Stomach (tissue), 4 donors: Measurements from ENCODE around the gene DPP8.

Experiments used
- CTCF ChIP-seq, 7 experiments: fragments of 450-650 bp in 4 of 7; fragments of 200-600 bp in 3 of 7; sonication (generic) in 3 of 7; IDR thresholded peaks; one replicate each; pipeline ENCODE4 v1.5.1; 2016 to 2019; ENCODE audit warnings: antibody characterized with exemption in 7 of 7, control low read depth in 2 of 7, mild to moderate bottlenecking in 1 of 7
- POLR2A ChIP-seq, 4 donors: fragments of 450-650 bp; IDR thresholded peaks; one replicate each; pipeline ENCODE4 v1.6.1; 2016; ENCODE audit warnings: antibody characterized with exemption in 4 of 4, control low read depth in 2 of 4, mild to moderate bottlenecking in 1 of 4, moderate library complexity in 1 of 4

GRCh38 chr15:65412556-65412955, 104.9 kb downstream of the DPP8 start:
- TF ChIP-seq CTCF (IDR thresholded peaks at IDR 0.05) (no peak), POLR2A (IDR thresholded peaks at IDR 0.05) (no peak)
